ENCODE measurements around the gene GPR152. TPM values are rescaled to one million over a fixed set of nuclear protein-coding genes. Genes with fewer than 3 reads are reported as not detected.

Gene GPR152
- total and polyA plus RNA-seq, 4 donors = not detected

GRCh38 chr11:67441098-67441563, 11.4 kb downstream of the GPR152 start:
- Histone ChIP-seq H3K36me3 (ENCODE audit: control insufficient read depth, insufficient read depth, low read length) (peaks cover 67% of the 10 kb centered on the region), H3K9me3 (ENCODE audit: control insufficient read depth, insufficient read depth, low read length) (no peaks in the 10 kb centered on the region), H3K4me3 (ENCODE audit: low read depth, low read length) (no peak overlapping the region), H3K27me3 (ENCODE audit: control insufficient read depth, insufficient read depth, low read length) (no peaks in the 10 kb centered on the region), H3K27ac (ENCODE audit: low read depth, low read length) (no peak overlapping the region), H3K4me1 (ENCODE audit: control insufficient read depth, insufficient read depth, low read length) (peaks cover 47% of the 10 kb centered on the region)
- no peak for DNase-seq (ENCODE audit: low read depth in 4 of 6, low spot score in 6 of 6)
- 86% methylated on average over 21 of the region's 21 CpGs for WGBS (ENCODE audit: insufficient coverage)

- H3K4me1 ChIP-seq (ENCODE audit: control insufficient read depth, insufficient read depth, low read length) = peaks cover 47% of the 10 kb centered on the region
- WGBS (ENCODE audit: insufficient coverage) = 84% methylated on average over 17 of the region's 17 CpGs
- peaks cover 74% of the 10 kb centered on the region for H3K36me3 ChIP-seq (ENCODE audit: control insufficient read depth, insufficient read depth, low read length)
- no peak overlapping the region for H3K27ac ChIP-seq (ENCODE audit: low read depth, low read length)
- H3K9me3 ChIP-seq (ENCODE audit: control insufficient read depth, insufficient read depth, low read length) = no peaks in the 10 kb centered on the region
- DNase-seq (ENCODE audit: low read depth in 4 of 6, low spot score in 6 of 6) = no peak
- H3K27me3 ChIP-seq (ENCODE audit: control insufficient read depth, insufficient read depth, low read length) = no peaks in the 10 kb centered on the region
- no peak overlapping the region for H3K4me3 ChIP-seq (ENCODE audit: low read depth, low read length)
Observed at GRCh38 chr11:67440229-67441097, 12.1 kb downstream of the GPR152 start.

GRCh38 chr11:67439321-67440228, 13.0 kb downstream of the GPR152 start:
- Histone ChIP-seq H3K27ac (ENCODE audit: low read depth, low read length) (no peak overlapping the region), H3K27me3 (ENCODE audit: control insufficient read depth, insufficient read depth, low read length) (no peaks in the 10 kb centered on the region), H3K36me3 (ENCODE audit: control insufficient read depth, insufficient read depth, low read length) (peaks cover 83% of the 10 kb centered on the region), H3K4me1 (ENCODE audit: control insufficient read depth, insufficient read depth, low read length) (peaks cover 47% of the 10 kb centered on the region), H3K4me3 (ENCODE audit: low read depth, low read length) (no peak overlapping the region), H3K9me3 (ENCODE audit: control insufficient read depth, insufficient read depth, low read length) (no peaks in the 10 kb centered on the region)
- WGBS (ENCODE audit: insufficient coverage) = 82% methylated on average over 31 of the region's 31 CpGs
- no peak for DNase-seq (ENCODE audit: low read depth in 4 of 6, low spot score in 6 of 6)

GRCh38 chr11:67438158-67438902, 14.2 kb downstream of the GPR152 start:
- H3K36me3 ChIP-seq (ENCODE audit: control insufficient read depth, insufficient read depth, low read length) = peaks cover 95% of the 10 kb centered on the region
- no peaks in the 10 kb centered on the region for H3K9me3 ChIP-seq (ENCODE audit: control insufficient read depth, insufficient read depth, low read length)
- DNase-seq (ENCODE audit: low read depth in 4 of 6, low spot score in 6 of 6) = no peak
- 80% methylated on average over 32 of the region's 41 CpGs for WGBS (ENCODE audit: insufficient coverage)
- no peak overlapping the region for H3K27ac ChIP-seq (ENCODE audit: low read depth, low read length)
- H3K4me1 ChIP-seq (ENCODE audit: control insufficient read depth, insufficient read depth, low read length) = peaks cover 38% of the 10 kb centered on the region
- H3K27me3 ChIP-seq (ENCODE audit: control insufficient read depth, insufficient read depth, low read length) = no peaks in the 10 kb centered on the region
- no peak overlapping the region for H3K4me3 ChIP-seq (ENCODE audit: low read depth, low read length)

GRCh38 chr11:67437809-67438157, 14.7 kb downstream of the GPR152 start:
- DNase-seq (ENCODE audit: low read depth in 4 of 6, low spot score in 6 of 6) = no peak
- H3K4me1 ChIP-seq (ENCODE audit: control insufficient read depth, insufficient read depth, low read length) = peaks cover 35% of the 10 kb centered on the region
- no peak overlapping the region for H3K27ac ChIP-seq (ENCODE audit: low read depth, low read length)
- 79% methylated on average over 3 of the region's 3 CpGs for WGBS (ENCODE audit: insufficient coverage)
- no peaks in the 10 kb centered on the region for H3K27me3 ChIP-seq (ENCODE audit: control insufficient read depth, insufficient read depth, low read length)
- no peaks in the 10 kb centered on the region for H3K9me3 ChIP-seq (ENCODE audit: control insufficient read depth, insufficient read depth, low read length)
- peaks cover 99% of the 10 kb centered on the region for H3K36me3 ChIP-seq (ENCODE audit: control insufficient read depth, insufficient read depth, low read length)
- no peak overlapping the region for H3K4me3 ChIP-seq (ENCODE audit: low read depth, low read length)

- Histone ChIP-seq H3K27me3 (ENCODE audit: control insufficient read depth, insufficient read depth, low read length) (no peaks in the 10 kb centered on the region), H3K9me3 (ENCODE audit: control insufficient read depth, insufficient read depth, low read length) (no peaks in the 10 kb centered on the region), H3K36me3 (ENCODE audit: control insufficient read depth, insufficient read depth, low read length) (peaks cover 99% of the 10 kb centered on the region), H3K4me1 (ENCODE audit: control insufficient read depth, insufficient read depth, low read length) (peaks cover 30% of the 10 kb centered on the region), H3K4me3 (ENCODE audit: low read depth, low read length) (no peak within 1 kb of the TSS), H3K27ac (ENCODE audit: low read depth, low read length) (no peak within 1 kb of the TSS)
- 82% methylated on average over 13 of the region's 26 CpGs for WGBS (ENCODE audit: insufficient coverage)
- no peak for DNase-seq (ENCODE audit: low read depth in 4 of 6, low spot score in 6 of 6)
Observed at GRCh38 chr11:67437082-67437808, 15.3 kb downstream of the GPR152 start, which contains the start of gene PTPRCAP. TSS of gene PTPRCAP (minus strand) at chr11:67437682. CDS start at chr11:67437619, 63 bp downstream.

GRCh38 chr11:67436459-67437081, 16.0 kb downstream of the GPR152 start:
- Histone ChIP-seq H3K27ac (ENCODE audit: low read depth, low read length) (no peak overlapping the region), H3K4me1 (ENCODE audit: control insufficient read depth, insufficient read depth, low read length) (peaks cover 24% of the 10 kb centered on the region), H3K9me3 (ENCODE audit: control insufficient read depth, insufficient read depth, low read length) (no peaks in the 10 kb centered on the region), H3K4me3 (ENCODE audit: low read depth, low read length) (no peak overlapping the region), H3K36me3 (ENCODE audit: control insufficient read depth, insufficient read depth, low read length) (peaks cover 99% of the 10 kb centered on the region), H3K27me3 (ENCODE audit: control insufficient read depth, insufficient read depth, low read length) (no peaks in the 10 kb centered on the region)
- WGBS (ENCODE audit: insufficient coverage) = 57% methylated on average over 5 of the region's 6 CpGs
- DNase-seq (ENCODE audit: low read depth in 4 of 6, low spot score in 6 of 6) = no peak

GRCh38 chr11:67435727-67436458, 16.6 kb downstream of the GPR152 start:
- H3K27ac ChIP-seq (ENCODE audit: low read depth, low read length) = no peak overlapping the region
- H3K9me3 ChIP-seq (ENCODE audit: control insufficient read depth, insufficient read depth, low read length) = no peaks in the 10 kb centered on the region
- peaks cover 99% of the 10 kb centered on the region for H3K36me3 ChIP-seq (ENCODE audit: control insufficient read depth, insufficient read depth, low read length)
- H3K4me1 ChIP-seq (ENCODE audit: control insufficient read depth, insufficient read depth, low read length) = peaks cover 19% of the 10 kb centered on the region
- H3K4me3 ChIP-seq (ENCODE audit: low read depth, low read length) = no peak overlapping the region
- no peaks in the 10 kb centered on the region for H3K27me3 ChIP-seq (ENCODE audit: control insufficient read depth, insufficient read depth, low read length)
- WGBS (ENCODE audit: insufficient coverage) = 89% methylated on average over 38 of the region's 38 CpGs
- no peak for DNase-seq (ENCODE audit: low read depth in 4 of 6, low spot score in 6 of 6)

Measured in spinal cord (tissue), 10 donors.